ENCODE results near the gene TMEM243. TPM values are rescaled to one million over a fixed set of nuclear protein-coding genes. Genes with fewer than 3 reads are reported as not detected.
A peak's percentile ranks its signal among the peaks of the same experiment; 100 is the strongest.

TMEM243 gene
- total and polyA plus RNA-seq, 10 of the 15 experiments (the other 5 are each of a cell fraction or from before 2014, with no cell fraction given) = 47.8 to 170 (median 77.9) TPM

GRCh38 chr7:87220026-87220733 lies 648 bp upstream of the TMEM243 start (continued):
- no peak for TF ChIP-seq USF2 (IDR thresholded peaks at IDR 0.05; ENCODE audit: borderline replicate concordance, low read depth, low read length)
- no peak for TF ChIP-seq ZNF592 (IDR thresholded peaks at IDR 0.05)
- 0 out of 6 replicates have a peak, but pooled peaks of 1 of the 3 experiments have one; percentile 0 for TF ChIP-seq CTCF (IDR thresholded peaks at IDR 0.05 in 2 of 3, conservative IDR thresholded peaks at IDR 0.05 in 1 of 3; ENCODE audit: control insufficient read depth in 2 of 3, extremely low read depth in 1 of 3, insufficient read depth in 1 of 3, low read depth in 3 of 3, low read length in 3 of 3)
- TF ChIP-seq RELA (IDR thresholded peaks at IDR 0.05; ENCODE audit: borderline replicate concordance, partially characterized antibody) = no peak
- TF ChIP-seq ZBED1 (IDR thresholded peaks at IDR 0.05; ENCODE audit: borderline replicate concordance) = no peak; the same call in 1 of the 2 replicates
- peak; percentile 64; the same call in 1 of the 2 replicates for TF ChIP-seq ASH2L (IDR thresholded peaks at IDR 0.05; ENCODE audit: borderline replicate concordance, low read depth)
- no peak for TF ChIP-seq TCF7 (IDR thresholded peaks at IDR 0.05; ENCODE audit: borderline replicate concordance)
- TF ChIP-seq TCF12 (IDR thresholded peaks at IDR 0.05; ENCODE audit: low read depth, low read length) = 0 out of 2 replicates have a peak, but pooled peaks have one; percentile 36
- no peak for TF ChIP-seq CEBPB (IDR thresholded peaks at IDR 0.05; ENCODE audit: borderline replicate concordance in 1 of 2, low read depth in 2 of 2, low read length in 2 of 2)
- no peak for TF ChIP-seq PML (IDR thresholded peaks at IDR 0.05; ENCODE audit: low read length)
- TF ChIP-seq, protein P1, sequence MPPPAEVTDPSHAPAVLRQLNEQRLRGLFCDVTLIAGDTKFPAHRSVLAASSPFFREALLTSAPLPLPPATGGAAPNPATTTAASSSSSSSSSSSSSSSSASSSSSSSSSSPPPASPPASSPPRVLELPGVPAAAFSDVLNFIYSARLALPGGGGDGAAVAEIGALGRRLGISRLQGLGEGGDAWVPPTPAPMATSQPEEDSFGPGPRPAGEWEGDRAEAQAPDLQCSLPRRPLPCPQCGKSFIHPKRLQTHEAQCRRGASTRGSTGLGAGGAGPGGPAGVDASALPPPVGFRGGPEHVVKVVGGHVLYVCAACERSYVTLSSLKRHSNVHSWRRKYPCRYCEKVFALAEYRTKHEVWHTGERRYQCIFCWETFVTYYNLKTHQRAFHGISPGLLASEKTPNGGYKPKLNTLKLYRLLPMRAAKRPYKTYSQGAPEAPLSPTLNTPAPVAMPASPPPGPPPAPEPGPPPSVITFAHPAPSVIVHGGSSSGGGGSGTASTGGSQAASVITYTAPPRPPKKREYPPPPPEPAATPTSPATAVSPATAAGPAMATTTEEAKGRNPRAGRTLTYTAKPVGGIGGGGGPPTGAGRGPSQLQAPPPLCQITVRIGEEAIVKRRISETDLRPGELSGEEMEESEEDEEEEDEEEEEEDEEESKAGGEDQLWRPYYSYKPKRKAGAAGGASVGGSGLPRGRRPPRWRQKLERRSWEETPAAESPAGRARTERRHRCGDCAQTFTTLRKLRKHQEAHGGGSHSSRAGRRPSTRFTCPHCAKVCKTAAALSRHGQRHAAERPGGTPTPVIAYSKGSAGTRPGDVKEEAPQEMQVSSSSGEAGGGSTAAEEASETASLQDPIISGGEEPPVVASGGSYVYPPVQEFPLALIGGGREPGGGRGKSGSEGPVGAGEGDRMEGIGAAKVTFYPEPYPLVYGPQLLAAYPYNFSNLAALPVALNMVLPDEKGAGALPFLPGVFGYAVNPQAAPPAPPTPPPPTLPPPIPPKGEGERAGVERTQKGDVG (CRISPR knock-in tag; IDR thresholded peaks at IDR 0.05) = no peak
- TF ChIP-seq JUNB (IDR thresholded peaks at IDR 0.05) = no peak
- no peak for TF ChIP-seq GABPA (IDR thresholded peaks at IDR 0.05; ENCODE audit: low read depth)
- no peak for TF ChIP-seq MTA3 (IDR thresholded peaks at IDR 0.05; ENCODE audit: borderline replicate concordance, low read length)
- TF ChIP-seq SIN3A (IDR thresholded peaks at IDR 0.05; ENCODE audit: low read depth, low read length) = no peak
- no peak for TF ChIP-seq YY1 (IDR thresholded peaks at IDR 0.05; ENCODE audit: low read depth, low read length)
- no peak for TF ChIP-seq PBX3 (IDR thresholded peaks at IDR 0.05; ENCODE audit: insufficient replicate concordance, low read depth, low read length)

Data from GM12878 (cell line).